GM08714 (cell line): ENCODE results near the gene DLGAP1.

ENCODE experiments used
- H3K4me3 ChIP-seq: fragments of 200-500 bp; sonication (Bioruptor generic); 2 replicates; pipeline ENCODE4 v1.5.1; 2014; ENCODE audit warnings: mild to moderate bottlenecking, low read length, inconsistent platforms
- ZNF274 ChIP-seq: IDR thresholded peaks from 2 replicates; pipeline ENCODE4 v1.6.1; 2012; ENCODE audit warnings: mild to moderate bottlenecking, low read depth, low read length

The DLGAP1 gene

DNA sequence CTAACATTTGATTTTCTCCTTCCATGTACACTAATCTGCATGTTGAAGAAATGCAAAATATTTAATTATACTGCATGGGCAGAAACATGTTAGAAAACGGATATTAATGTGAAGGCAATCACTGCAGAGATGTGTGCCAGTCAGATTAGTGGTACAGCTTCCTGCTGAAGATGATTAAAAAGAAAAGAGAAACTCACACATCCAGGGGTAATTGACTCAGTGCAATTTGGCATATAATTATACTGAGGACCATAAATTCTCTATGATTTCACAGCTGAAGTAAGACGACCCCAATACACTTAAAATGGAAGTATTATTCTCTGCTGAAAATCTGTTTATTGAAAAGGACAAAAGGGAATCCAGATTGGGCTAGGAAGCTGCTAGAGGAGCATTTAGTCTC is 761.7 kb downstream of the DLGAP1 start:
- TF ChIP-seq ZNF274: no peak
- no peak overlapping the region for H3K4me3 ChIP-seq

DNA sequence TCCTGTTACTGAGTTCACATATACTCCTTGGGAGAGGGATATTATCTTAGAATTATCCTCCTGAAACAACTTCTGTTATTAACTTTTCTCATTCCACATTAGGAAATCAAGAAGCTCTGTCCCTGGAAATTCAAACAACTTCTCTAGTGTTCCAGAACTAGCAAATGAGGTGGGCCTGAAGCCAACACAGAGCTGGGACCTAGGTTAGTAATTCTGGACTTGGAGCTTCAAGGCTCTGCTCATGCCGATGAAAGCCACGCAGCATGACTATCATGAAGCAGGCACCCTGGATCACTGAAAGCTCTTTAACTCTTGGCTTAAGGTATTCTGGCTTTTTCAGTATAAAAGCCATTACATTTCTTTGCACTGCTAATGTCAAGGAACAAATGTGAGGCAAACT is 762.4 kb downstream of the DLGAP1 start:
- H3K4me3 ChIP-seq: no peak overlapping the region
- TF ChIP-seq ZNF274: no peak

DNA sequence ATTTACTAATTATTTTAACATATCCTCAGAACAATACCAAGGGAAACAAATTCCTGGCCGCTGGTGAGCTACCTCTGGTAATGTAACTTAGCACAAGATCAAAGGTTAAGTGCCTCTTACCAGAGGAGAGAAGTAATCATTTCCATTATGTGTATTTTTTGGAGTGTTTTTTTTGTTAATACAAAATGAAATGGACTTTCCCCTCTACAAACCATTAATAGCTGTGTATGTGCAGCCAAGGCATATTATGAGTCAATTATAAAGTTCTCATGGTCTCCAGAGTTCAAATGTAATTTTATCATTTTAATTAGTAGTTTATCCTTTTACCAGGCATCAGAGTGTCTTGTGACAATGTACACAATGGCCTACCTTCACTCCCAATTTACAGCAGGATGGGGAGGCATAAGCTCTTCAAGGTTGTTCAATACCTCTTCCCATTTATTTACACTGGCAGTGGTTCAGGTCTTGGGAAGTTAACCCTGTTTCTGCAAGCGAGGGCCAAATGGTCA is 762.9 kb downstream of the DLGAP1 start:
- no peak for TF ChIP-seq ZNF274

DNA sequence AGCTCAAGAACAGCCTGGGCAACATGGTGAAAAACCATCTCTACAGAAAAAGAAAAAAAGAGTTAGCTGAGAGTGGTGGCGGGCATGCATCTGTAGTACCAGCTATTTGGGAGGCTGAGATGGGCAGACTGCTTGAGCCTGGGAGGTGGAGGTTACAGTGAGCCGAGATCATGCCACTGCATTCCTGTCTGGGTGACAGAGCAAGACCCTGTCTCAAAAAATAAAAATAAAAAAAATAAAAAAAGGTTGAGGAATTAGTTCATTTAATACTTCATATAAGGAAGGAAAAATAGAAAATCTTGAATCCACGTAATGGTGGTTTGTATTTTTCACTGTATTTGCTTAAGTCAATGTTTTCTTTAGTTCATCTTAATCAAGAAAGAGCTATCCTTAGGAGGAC is 763.4 kb downstream of the DLGAP1 start:
- TF ChIP-seq ZNF274: no peak

More for the DNA sequence above, 762.9 kb downstream of the DLGAP1 start:
- H3K4me3 ChIP-seq: no peak overlapping the region

DNA sequence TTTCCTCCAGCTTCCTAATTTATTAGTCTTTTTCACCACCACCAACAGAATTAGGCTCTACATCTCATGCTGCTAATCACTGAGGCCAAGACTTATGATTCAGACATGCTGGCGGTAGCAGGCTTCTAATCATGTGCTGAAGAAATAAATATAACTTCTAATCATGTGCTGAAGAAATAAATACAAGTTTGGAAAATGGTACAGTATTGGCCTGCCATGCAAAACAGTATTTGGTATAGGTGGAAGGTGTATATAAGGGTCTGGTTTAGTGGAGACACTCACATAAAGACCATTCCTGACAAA is 764.4 kb downstream of the DLGAP1 start:
- no peak overlapping the region for H3K4me3 ChIP-seq
- no peak for TF ChIP-seq ZNF274

More for the DNA sequence above, 763.4 kb downstream of the DLGAP1 start:
- H3K4me3 ChIP-seq: no peak overlapping the region

DNA sequence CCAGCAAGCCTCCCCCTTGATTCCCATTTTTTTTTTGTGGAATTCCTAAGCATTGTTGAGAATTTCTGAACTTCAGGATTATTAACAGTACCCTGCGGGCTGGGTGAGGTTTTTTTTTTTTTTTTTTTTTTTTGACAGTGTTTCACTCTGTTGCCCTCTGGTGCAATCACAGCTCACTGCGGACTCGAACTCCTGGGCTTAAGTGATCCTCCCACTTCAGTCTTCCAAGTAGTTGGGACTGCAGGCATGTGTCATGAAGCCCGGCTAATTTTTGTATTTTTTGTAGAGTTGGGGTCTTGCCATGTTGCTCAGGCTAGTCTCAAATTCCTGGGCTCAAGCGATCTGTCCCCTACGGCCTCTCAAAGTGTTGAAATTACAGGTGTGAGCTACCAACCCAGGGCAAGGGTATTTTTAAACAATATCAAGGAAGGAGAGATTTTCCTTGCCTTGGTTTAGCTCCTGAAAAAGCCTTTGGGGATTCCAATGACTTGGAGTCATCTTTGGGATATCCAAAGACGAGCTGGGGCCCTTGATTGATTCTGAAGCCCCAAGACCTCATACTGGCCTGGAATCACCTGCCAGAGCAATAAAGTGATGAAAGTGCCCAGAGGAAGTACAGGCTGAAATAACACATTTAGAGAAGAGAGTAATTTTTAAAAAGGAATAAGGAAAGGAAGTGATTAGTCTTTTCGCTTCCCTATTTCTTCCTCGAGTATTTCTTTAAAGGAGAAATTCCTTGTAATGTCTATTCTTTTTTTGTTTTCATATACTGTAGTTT is 764.9 kb downstream of the DLGAP1 start:
- no peak overlapping the region for H3K4me3 ChIP-seq

DNA sequence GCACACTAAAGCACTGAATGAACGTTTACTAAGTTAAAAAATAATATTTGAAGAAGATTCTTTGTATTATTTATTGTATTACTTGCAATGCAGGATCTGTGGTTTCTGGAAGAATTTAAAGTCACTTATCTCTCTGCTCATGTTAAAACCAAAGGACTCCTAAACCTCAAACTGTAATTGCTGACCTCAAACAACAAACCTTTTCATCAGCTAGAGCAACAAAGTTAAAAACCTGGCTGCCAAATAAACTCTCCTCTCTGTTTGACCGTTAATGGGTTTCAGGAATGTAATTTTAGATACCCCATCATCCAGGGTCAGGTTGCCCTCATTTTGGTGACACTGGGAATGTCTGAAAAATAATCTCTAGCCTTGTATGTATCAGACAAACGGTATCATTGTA is 766.0 kb downstream of the DLGAP1 start:
- no peak for TF ChIP-seq ZNF274
- H3K4me3 ChIP-seq: no peak overlapping the region

More for the DNA sequence above, 764.9 kb downstream of the DLGAP1 start:
- no peak for TF ChIP-seq ZNF274

DNA sequence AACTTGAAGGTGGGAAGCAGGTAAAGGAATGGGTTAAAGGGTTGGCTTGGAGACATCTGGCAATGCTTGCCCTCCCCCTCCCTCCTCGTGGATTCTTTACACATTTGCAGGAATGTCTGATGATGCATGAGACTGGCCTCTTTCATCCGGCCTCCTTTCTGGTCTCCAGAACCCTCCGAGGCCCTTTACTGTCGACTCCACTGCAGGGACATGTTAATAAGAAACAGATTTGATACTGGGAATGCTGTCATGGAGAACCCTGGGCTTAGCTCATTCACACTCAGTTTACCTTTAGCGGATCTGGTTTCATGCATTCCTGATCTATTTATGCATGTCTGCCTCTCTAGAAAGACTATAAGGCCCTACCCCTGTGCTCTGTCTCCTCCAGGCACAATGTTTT is 766.4 kb downstream of the DLGAP1 start:
- no peak for TF ChIP-seq ZNF274
- no peak overlapping the region for H3K4me3 ChIP-seq

DNA sequence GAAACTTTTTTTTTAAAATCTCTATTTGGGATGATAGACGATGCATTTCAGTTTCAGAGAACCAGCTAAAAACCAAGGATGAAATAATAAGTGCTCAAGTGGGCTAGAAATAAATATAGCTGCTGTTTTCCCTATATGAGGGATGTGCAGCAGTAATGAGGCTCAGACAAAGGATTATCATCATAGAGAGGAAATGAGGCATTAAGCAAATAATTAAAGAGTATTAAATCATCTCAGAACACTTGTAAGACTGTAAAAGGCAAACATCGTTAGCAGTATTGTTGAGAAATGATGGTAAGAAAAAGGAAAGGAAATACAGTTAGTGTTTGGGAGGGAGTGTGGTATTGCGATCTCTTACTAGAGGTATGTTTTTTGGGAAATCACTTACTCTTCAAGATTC is 771.6 kb downstream of the DLGAP1 start:
- no peak overlapping the region for H3K4me3 ChIP-seq
- TF ChIP-seq ZNF274: no peak

DNA sequence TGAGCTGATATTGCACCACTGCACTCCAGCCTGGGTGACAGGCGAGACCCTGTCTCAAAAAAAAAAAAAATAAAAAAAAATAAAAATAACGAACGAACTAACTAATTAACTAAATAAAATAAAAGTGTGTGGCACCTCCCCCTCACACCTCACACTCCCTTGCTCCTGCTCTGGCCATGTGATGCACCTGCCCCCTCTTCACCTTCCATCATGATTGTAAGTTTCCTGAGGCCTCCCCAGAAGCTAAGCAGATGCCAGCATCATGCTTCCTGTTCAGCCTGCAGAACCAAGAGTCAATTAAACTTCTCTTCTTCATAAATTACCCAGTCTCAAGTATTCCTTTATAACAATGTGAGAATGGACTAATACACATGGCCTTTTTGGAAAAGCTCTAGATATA is 773.0 kb downstream of the DLGAP1 start:
- H3K4me3 ChIP-seq: no peak overlapping the region
- TF ChIP-seq ZNF274: no peak

DNA sequence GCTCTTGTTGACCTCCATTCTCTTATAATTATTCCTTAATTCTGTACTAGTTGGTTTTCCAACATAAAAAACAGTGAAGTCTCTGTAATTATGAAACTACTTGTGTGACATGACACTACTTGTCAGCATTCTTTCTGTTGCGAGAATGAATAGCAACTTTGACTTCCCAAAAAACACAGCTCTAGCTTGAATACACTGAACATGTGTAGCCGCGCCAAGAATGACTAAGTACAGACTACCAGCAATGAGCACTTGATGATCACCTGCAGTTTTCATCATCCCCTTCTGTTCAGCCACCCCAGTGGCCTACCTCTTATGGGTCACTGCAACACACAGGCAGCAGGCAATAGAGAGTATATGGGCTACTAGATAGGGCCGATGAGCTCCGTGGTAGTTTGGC is 775.9 kb downstream of the DLGAP1 start:
- no peak overlapping the region for H3K4me3 ChIP-seq
- no peak for TF ChIP-seq ZNF274

DNA sequence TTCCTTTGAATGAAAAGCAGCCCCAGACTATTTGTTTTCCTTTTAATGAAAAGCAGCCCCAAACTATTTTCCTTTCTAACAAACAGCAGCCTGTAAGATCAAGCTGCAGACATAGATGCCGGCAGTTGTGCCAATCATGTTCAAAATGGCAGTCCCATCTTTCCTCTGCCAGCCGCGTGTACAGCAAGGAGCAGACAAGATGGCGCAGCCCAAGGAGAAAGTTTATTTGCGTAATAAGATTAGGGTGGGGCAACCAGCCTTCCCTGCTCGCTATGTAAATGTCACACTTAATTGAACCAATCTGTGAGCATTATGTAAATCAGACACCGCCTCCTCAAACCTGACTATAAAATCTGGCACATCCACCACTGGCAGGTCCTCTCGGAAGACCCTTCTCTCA is 779.1 kb downstream of the DLGAP1 start:
- no peak for TF ChIP-seq ZNF274
- H3K4me3 ChIP-seq: no peak overlapping the region

DNA sequence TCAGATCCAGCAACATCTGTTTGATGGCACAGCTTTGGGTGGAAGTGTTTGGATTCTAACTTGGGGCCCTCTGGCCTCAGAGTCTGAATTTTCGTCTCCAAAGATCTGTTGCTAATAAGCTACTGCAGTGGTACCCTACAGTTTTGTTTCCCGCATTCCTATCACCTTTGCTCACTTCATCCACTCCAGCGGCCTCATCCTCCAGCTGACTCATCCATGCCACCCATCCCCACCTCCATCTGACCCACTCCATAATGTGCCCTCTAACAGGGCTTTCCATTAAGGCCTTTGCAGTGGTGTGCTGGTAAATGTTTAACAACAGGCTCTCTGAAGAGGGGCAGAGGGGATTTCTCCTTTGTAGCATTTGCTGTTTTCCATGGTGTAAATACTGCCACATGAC is 779.7 kb downstream of the DLGAP1 start:
- no peak for TF ChIP-seq ZNF274
- H3K4me3 ChIP-seq: no peak overlapping the region

DNA sequence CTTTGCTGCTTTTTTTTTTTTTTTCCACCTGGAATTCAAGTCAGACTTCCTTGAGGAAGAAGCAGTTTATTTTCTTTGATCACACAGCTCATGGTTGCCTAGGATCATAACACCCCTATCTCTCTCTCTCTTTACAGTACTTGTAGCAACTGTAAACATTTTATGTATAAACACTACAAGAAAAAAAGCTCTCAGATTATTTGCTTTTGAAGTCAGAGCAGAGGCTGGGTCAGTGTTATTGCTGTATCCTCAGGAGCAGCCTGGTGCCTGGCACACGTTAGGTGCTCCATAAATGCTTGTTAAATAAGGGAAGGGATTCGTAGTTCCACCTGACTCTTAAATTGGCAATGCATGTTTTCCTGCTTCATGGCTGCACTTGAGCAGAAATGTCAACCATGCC is 783.9 kb downstream of the DLGAP1 start:
- no peak for TF ChIP-seq ZNF274
- no peak overlapping the region for H3K4me3 ChIP-seq

DNA sequence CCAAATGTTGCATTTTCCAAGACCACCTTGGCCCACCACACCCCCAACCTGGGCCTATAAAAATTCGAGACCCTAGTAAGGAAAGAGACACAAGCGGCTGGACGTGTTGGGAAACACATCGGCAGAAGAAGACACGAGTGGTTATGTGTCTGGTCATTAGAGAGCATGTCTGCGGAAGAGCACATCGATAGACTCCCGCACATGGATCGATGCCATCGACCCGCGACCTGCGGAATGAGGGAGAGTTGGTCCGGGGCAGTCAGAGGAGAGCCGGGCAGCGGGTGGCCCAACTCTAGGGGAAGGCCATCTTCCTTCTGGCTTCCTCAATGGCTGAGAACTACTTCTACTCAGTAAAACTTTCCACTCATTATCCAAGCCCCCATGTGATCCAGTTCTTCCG is 785.7 kb downstream of the DLGAP1 start:
- no peak for TF ChIP-seq ZNF274
- H3K4me3 ChIP-seq: no peak overlapping the region

DNA sequence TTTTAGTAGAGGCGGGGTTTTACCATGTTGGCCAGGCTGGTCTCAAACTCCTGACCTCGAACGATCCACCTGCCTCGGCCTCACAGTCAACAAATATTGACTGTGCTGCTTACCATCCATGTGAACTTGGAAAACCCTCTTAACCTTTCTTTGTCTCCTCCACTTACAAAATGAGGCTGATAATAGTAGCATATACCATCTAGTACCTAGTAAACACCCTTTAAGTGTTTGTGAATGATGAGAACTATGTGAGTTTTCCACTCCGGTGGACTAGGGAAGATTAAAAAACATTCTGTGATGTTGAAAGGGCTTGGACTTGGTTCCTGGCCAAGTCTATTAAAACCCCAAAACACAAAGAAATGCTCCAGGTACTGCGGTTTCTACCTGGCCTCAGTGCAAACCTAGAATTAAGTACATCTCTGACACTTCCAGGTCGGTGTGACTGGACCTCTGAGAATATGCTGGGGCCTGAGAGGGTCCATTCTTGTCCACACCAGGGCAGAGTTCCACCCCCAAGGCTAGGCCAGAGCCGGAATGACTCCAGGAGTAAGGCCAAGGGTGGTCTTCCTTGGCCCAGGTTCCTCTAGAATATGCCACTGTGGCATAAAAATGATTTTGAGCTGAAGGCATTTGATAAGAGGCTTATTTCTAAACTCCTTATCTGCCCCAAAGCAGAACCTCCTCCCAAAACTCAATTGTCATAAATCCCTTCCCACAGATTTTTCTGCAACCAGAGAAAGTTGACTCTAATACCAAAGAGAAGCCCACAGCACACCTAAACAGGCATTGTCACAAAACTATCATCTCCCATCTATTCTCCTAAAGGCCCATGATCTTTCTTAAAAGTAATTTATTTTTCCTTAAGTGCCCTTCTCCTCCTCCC is 787.6 kb downstream of the DLGAP1 start:
- no peak for TF ChIP-seq ZNF274
- no peak overlapping the region for H3K4me3 ChIP-seq
